ENCODE measurements around the gene KIAA0513. TPM values are rescaled to one million over a fixed set of nuclear protein-coding genes. Genes with fewer than 3 reads are reported as not detected.

KIAA0513 gene
- total RNA-seq, 1 donor from 2014 or later: 16.3 TPM

DNA sequence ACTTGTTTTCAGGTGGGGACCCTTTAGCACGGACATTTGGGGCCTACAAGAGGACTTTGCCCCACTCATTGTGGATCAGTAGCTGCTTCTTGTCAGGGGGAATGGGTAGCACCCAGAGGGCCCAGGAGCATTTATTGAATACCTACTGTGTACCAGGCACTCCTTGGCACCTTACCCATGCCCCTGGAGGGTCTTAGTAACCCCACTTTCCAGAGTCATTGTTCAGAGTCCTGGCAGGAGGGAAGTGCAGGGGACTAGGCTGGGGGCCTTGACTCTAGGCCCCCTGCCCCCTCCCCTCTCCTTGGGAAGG, 105.7 kb downstream of the KIAA0513 start:
- H3K4me1 Mint-ChIP-seq (ENCODE audit: low read depth): peaks cover 1% of the 10 kb centered on the region
- TF ChIP-seq, protein P1, sequence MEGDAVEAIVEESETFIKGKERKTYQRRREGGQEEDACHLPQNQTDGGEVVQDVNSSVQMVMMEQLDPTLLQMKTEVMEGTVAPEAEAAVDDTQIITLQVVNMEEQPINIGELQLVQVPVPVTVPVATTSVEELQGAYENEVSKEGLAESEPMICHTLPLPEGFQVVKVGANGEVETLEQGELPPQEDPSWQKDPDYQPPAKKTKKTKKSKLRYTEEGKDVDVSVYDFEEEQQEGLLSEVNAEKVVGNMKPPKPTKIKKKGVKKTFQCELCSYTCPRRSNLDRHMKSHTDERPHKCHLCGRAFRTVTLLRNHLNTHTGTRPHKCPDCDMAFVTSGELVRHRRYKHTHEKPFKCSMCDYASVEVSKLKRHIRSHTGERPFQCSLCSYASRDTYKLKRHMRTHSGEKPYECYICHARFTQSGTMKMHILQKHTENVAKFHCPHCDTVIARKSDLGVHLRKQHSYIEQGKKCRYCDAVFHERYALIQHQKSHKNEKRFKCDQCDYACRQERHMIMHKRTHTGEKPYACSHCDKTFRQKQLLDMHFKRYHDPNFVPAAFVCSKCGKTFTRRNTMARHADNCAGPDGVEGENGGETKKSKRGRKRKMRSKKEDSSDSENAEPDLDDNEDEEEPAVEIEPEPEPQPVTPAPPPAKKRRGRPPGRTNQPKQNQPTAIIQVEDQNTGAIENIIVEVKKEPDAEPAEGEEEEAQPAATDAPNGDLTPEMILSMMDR (IDR thresholded peaks at IDR 0.05; ENCODE audit: unreplicated experiment): no peak
- no peaks in the 10 kb centered on the region for H3K36me3 Mint-ChIP-seq (ENCODE audit: insufficient read depth)
- DNase-seq (ENCODE audit: low spot score, unreplicated experiment): no peak
- no peak overlapping the region for H3K27ac Mint-ChIP-seq
- H3K9me3 Mint-ChIP-seq (ENCODE audit: low read depth): no peaks in the 10 kb centered on the region
- H3K4me3 Mint-ChIP-seq (ENCODE audit: low read depth): no peak overlapping the region
- H3K27me3 Mint-ChIP-seq: peaks cover 11% of the 10 kb centered on the region

DNA sequence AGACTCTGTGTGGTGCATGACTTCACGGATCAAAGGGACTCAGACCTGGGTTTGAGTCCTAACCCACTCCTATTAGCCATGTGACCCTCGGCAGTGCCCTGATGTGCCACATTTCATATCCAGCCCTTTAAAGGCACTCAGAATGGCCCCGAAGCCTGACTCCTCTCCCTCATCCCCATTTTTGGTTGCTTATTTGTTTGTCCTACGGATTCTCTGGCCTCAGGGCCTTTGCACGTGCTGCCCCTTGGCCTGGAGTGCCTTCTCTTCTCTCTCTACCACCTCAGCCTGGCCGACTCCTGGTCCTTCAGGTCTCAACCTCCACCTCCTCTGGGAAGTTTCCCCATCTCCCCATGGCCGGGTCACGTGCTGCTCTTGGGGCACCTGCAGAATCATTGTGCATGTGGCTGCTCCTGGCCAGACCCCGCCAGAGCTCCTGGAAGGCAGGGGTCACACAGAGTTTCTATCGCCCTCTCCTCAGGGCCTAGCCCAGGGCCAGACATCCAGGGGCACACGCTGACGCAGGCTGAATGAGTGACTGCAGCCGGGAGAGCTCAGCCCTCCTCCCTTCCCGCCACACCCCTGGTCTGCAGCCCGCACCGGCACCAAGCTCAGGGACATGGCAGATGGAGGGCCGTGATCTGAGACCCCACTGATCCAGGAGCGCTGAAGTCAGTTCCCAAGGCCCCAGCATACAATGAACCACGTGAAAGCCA, 106.6 kb downstream of the KIAA0513 start:
- H3K4me1 Mint-ChIP-seq (ENCODE audit: low read depth): peaks cover 1% of the 10 kb centered on the region
- no peaks in the 10 kb centered on the region for H3K9me3 Mint-ChIP-seq (ENCODE audit: low read depth)
- TF ChIP-seq, protein P1 (IDR thresholded peaks at IDR 0.05; ENCODE audit: unreplicated experiment): no peak
- no peaks in the 10 kb centered on the region for H3K36me3 Mint-ChIP-seq (ENCODE audit: insufficient read depth)
- peaks cover 12% of the 10 kb centered on the region for H3K27me3 Mint-ChIP-seq
- no peak for DNase-seq (ENCODE audit: low spot score, unreplicated experiment)
- no peak overlapping the region for H3K27ac Mint-ChIP-seq
- no peak overlapping the region for H3K4me3 Mint-ChIP-seq (ENCODE audit: low read depth)

DNA sequence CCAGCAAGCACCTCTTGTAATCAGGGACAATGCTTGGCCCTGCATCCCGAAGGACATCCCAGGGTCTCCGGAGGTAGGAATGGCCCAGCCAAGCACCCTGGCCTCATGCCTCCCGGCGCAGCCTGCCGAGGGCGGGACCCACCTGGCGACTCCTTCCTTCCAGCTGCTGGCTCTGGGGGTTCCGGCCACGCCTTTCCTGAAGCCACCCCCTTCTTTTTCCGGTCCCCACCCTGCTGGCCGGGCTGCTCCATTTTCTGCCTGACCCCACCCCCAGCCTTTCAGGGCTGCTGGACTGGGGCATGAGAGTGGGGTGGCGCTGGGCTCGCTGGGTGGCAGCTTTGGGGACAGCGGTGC, 107.2 kb downstream of the KIAA0513 start:
- DNase-seq (ENCODE audit: low spot score, unreplicated experiment): no peak
- Mint-ChIP-seq H3K27ac (no peak overlapping the region), H3K36me3 (ENCODE audit: insufficient read depth) (no peaks in the 10 kb centered on the region), H3K9me3 (ENCODE audit: low read depth) (no peaks in the 10 kb centered on the region), H3K27me3 (peaks cover 17% of the 10 kb centered on the region), H3K4me1 (ENCODE audit: low read depth) (peaks cover 1% of the 10 kb centered on the region), H3K4me3 (ENCODE audit: low read depth) (no peak overlapping the region)
- TF ChIP-seq, protein P1 (IDR thresholded peaks at IDR 0.05; ENCODE audit: unreplicated experiment): no peak

DNA sequence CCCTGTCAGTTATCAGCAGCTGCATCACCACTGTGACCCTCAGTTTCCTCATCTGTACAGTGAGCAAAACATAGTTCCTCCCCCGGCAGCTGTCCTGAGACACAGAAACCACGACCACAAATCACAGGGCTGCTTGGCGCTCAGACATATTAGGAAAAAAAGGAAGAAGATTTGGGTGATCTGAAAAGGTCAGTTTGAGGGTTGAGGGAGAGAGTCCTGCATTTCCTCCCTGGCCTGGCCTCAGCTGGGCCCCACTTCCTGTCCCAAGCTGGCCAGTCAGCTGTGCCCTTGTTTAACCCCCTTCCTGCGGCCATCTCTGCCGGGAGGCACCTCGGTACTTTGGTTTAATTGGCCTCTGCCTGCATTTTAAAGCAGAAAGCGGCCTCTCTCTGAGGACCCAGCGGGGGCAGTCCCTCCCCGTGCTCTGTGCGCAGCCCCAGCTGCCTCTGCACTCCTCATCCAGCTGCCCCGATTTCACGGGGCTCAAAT, 108.7 kb downstream of the KIAA0513 start:
- H3K27ac Mint-ChIP-seq: no peak overlapping the region
- no peaks in the 10 kb centered on the region for H3K4me1 Mint-ChIP-seq (ENCODE audit: low read depth)
- no peak overlapping the region for H3K4me3 Mint-ChIP-seq (ENCODE audit: low read depth)
- no peaks in the 10 kb centered on the region for H3K36me3 Mint-ChIP-seq (ENCODE audit: insufficient read depth)
- DNase-seq (ENCODE audit: low spot score, unreplicated experiment): no peak
- no peaks in the 10 kb centered on the region for H3K9me3 Mint-ChIP-seq (ENCODE audit: low read depth)
- TF ChIP-seq, protein P1 (IDR thresholded peaks at IDR 0.05; ENCODE audit: unreplicated experiment): no peak
- H3K27me3 Mint-ChIP-seq: peaks cover 14% of the 10 kb centered on the region

DNA sequence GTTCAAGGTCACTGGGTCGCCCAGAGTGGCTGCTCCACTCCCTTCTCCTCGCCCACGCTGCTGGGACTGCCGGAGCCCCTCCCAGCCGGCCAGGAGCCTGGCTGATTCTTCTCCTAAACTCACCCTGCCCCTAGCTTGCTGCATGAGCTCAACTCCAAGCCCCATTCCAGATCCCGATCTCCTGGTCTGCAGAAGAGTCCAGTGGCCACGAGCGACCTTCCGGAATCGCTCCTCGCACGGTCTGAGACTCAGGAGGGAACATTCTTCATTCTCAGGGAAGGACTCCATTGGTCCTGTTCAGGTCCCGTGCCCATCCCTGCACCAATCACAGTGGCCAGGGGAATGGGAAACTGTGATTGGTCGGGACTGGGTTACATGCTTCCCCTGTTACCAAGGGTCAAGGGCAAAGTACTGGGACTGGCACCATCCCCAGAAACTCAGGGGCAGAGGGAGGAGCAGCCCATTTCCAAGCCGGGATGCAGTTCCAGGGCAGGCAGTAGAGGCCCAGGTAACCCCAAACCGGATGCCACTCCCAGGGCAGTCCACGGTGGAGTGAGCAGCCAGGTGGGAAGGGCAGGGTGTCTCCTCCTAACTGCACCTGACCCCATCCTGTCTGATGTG, 109.2 kb downstream of the KIAA0513 start:
- no peak for DNase-seq (ENCODE audit: low spot score, unreplicated experiment)

More for the DNA sequence above, 109.2 kb downstream of the KIAA0513 start:
- Mint-ChIP-seq H3K27ac (no peak overlapping the region), H3K4me3 (ENCODE audit: low read depth) (no peak overlapping the region), H3K27me3 (peaks cover 14% of the 10 kb centered on the region), H3K4me1 (ENCODE audit: low read depth) (peaks cover 3% of the 10 kb centered on the region), H3K36me3 (ENCODE audit: insufficient read depth) (no peaks in the 10 kb centered on the region), H3K9me3 (ENCODE audit: low read depth) (no peaks in the 10 kb centered on the region)
- TF ChIP-seq, protein P1 (IDR thresholded peaks at IDR 0.05; ENCODE audit: unreplicated experiment): no peak

All from progenitor cell of endocrine pancreas (in vitro differentiated cells).